ENCODE results near the gene ARHGAP22.

The ARHGAP22 gene

GRCh38 chr10:48533540-48533939 is 71.3 kb downstream of the ARHGAP22 start:
- DNase-seq (ENCODE audit: low spot score): no peak

GRCh38 chr10:48531486-48531885 is 73.4 kb downstream of the ARHGAP22 start:
- DNase-seq (ENCODE audit: low spot score): no peak

GRCh38 chr10:48529331-48529730 is 75.5 kb downstream of the ARHGAP22 start:
- DNase-seq (ENCODE audit: low spot score): no peak

- no peak for DNase-seq (ENCODE audit: low spot score)
Measured at GRCh38 chr10:48527756-48528155, 77.1 kb downstream of the ARHGAP22 start.

- DNase-seq (ENCODE audit: low spot score): no peak
Measured at GRCh38 chr10:48526846-48527505, 77.9 kb downstream of the ARHGAP22 start.

- DNase-seq (ENCODE audit: low spot score): no peak
Measured at GRCh38 chr10:48526011-48526821, 78.7 kb downstream of the ARHGAP22 start.

- DNase-seq (ENCODE audit: low spot score): no peak
Measured at GRCh38 chr10:48525113-48525512, 79.8 kb downstream of the ARHGAP22 start.

- DNase-seq (ENCODE audit: low spot score): peak; percentile 91
Measured at GRCh38 chr10:48523820-48524758, 80.8 kb downstream of the ARHGAP22 start.

- peak; percentile 70 for DNase-seq (ENCODE audit: low spot score)
Measured at GRCh38 chr10:48523212-48523819, 81.6 kb downstream of the ARHGAP22 start.

GRCh38 chr10:48522011-48522765 is 82.7 kb downstream of the ARHGAP22 start:
- DNase-seq (ENCODE audit: low spot score): no peak

GRCh38 chr10:48520594-48520993 is 84.3 kb downstream of the ARHGAP22 start:
- no peak for DNase-seq (ENCODE audit: low spot score)

- DNase-seq (ENCODE audit: low spot score): no peak
Measured at GRCh38 chr10:48520184-48520506, 84.7 kb downstream of the ARHGAP22 start.

- no peak for DNase-seq (ENCODE audit: low spot score)
Measured at GRCh38 chr10:48519481-48520183, 85.2 kb downstream of the ARHGAP22 start.

GRCh38 chr10:48518986-48519385 is 85.9 kb downstream of the ARHGAP22 start:
- no peak for DNase-seq (ENCODE audit: low spot score)

- no peak for DNase-seq (ENCODE audit: low spot score)
Measured at GRCh38 chr10:48517911-48518811, 86.7 kb downstream of the ARHGAP22 start.

- no peak for DNase-seq (ENCODE audit: low spot score)
Measured at GRCh38 chr10:48517482-48517881, 87.4 kb downstream of the ARHGAP22 start.

GRCh38 chr10:48516911-48517310 is 88.0 kb downstream of the ARHGAP22 start:
- no peak for DNase-seq (ENCODE audit: low spot score)

- DNase-seq (ENCODE audit: low spot score): no peak
Measured at GRCh38 chr10:48514916-48515315, 90.0 kb downstream of the ARHGAP22 start.

- no peak for DNase-seq (ENCODE audit: low spot score)
Measured at GRCh38 chr10:48514255-48514654, 90.6 kb downstream of the ARHGAP22 start.

- no peak for DNase-seq (ENCODE audit: low spot score)
Measured at GRCh38 chr10:48512861-48513260, 92.0 kb downstream of the ARHGAP22 start.

Measured in iPS-NIHi11 (cell line).